ENCODE measurements around the gene RNF157. TPM values are rescaled to one million over a fixed set of nuclear protein-coding genes. Genes with fewer than 3 reads are reported as not detected.

The RNF157 gene
- total and polyA plus RNA-seq, 9 of the 15 experiments (the other 6 are each of a cell fraction or from before 2014, with no cell fraction given), result 8.1 to 31.7 (median 20.8) TPM

GRCh38 chr17:76268015-76268749 lies 27.9 kb upstream of the RNF157 start (continued):
- TF ChIP-seq REST (IDR thresholded peaks at IDR 0.05; ENCODE audit: borderline replicate concordance) (no peak; the same call in 1 of the 2 replicates), REST (CRISPR knock-in tag; IDR thresholded peaks at IDR 0.05; ENCODE audit: low read depth) (no peak), ZNF696 (CRISPR knock-in tag; conservative IDR thresholded peaks at IDR 0.05) (no peak), ZNF184 (CRISPR knock-in tag; IDR thresholded peaks at IDR 0.05) (no peak), ARID2 (IDR thresholded peaks at IDR 0.05) (no peak), SLC30A9 (CRISPR knock-in tag; IDR thresholded peaks at IDR 0.05) (no peak), TARDBP (IDR thresholded peaks at IDR 0.05) (no peak), E2F6 (IDR thresholded peaks at IDR 0.05; ENCODE audit: borderline replicate concordance in 1 of 2, extremely low read depth in 1 of 2, insufficient read depth in 1 of 2, insufficient read length in 1 of 2, low read depth in 1 of 2, low read length in 1 of 2, poor library complexity in 1 of 2, severe bottlenecking in 1 of 2) (peak; percentile 55 to 90), HIVEP1 (CRISPR knock-in tag; IDR thresholded peaks at IDR 0.05) (no peak), MED1 (CRISPR knock-in tag; IDR thresholded peaks at IDR 0.05; ENCODE audit: borderline replicate concordance) (no peak), ERF (CRISPR knock-in tag; IDR thresholded peaks at IDR 0.05) (no peak), MLLT1 (IDR thresholded peaks at IDR 0.05) (no peak; a peak in 2 of 4 replicates), ETV5 (CRISPR knock-in tag; IDR thresholded peaks at IDR 0.05; ENCODE audit: low read depth) (0 out of 2 replicates have a peak, but pooled peaks have one; percentile 5), ARID1B (IDR thresholded peaks at IDR 0.05) (no peak; the same call in 1 of the 2 replicates), NCOA6 (IDR thresholded peaks at IDR 0.05) (no peak), BRF2 (IDR thresholded peaks at IDR 0.05; ENCODE audit: borderline replicate concordance, insufficient read depth, insufficient read length) (no peak)
